SK-N-MC (cell line): Measurements from ENCODE around the gene CHST15.

Experiments used
- DNase-seq: peaks from one replicate; pipeline ENCODE4 v3.0.0-alpha.2; 2011; ENCODE audit warnings: low read depth, low spot score
- H3K27ac ChIP-seq: fragments of 200-600 bp; sonication (generic); 2 replicates; pipeline ENCODE4 v1.5.1; 2016; ENCODE audit warnings: mixed run types
- H3K36me3 ChIP-seq: fragments of 200-600 bp; sonication (generic); 2 replicates; pipeline ENCODE4 v1.6.1; 2017; ENCODE audit warnings: antibody characterized with exemption, low read length, mixed read lengths; ENCODE audit not compliant: insufficient read depth
- H3K4me3 ChIP-seq: fragments of 200-600 bp; sonication (generic); 2 replicates; pipeline ENCODE4 v1.5.1; 2016
- H3K9ac ChIP-seq: fragments of 200-600 bp; sonication (generic); 2 replicates; pipeline ENCODE4 v1.8.0; 2017; ENCODE audit warnings: mixed run types, mixed read lengths; ENCODE audit not compliant: insufficient read length
- H3K9me3 ChIP-seq: fragments of 200-600 bp; sonication (generic); 2 replicates; pipeline ENCODE4 v1.6.1; 2017; ENCODE audit warnings: low read depth, mild to moderate bottlenecking, antibody characterized with exemption, low read length, moderate library complexity, mixed read lengths
- EZH2 ChIP-seq: fragments of 200-600 bp; sonication (generic); IDR thresholded peaks from one replicate; pipeline ENCODE4 v1.6.1; 2017; ENCODE audit warnings: antibody characterized with exemption
- FOXP2 ChIP-seq: optimal IDR thresholded peaks from 2 replicates; pipeline ENCODE3; 2011; ENCODE audit warnings: mild to moderate bottlenecking, moderate library complexity; ENCODE audit not compliant: insufficient read depth; ENCODE audit errors: extremely low read length, control extremely low read depth
- POLR2AphosphoS5 ChIP-seq: IDR thresholded peaks from 2 replicates; pipeline ENCODE4 v1.6.1; 2012; ENCODE audit warnings: mild to moderate bottlenecking, low read depth, low read length, borderline replicate concordance

CHST15 gene

GRCh38 chr10:124130198-124130900 is 37.0 kb upstream of the CHST15 start:
- Histone ChIP-seq H3K9ac (no peak overlapping the region), H3K36me3 (no peaks in the 10 kb centered on the region), H3K4me3 (no peak overlapping the region), H3K9me3 (no peaks in the 10 kb centered on the region), H3K27ac (no peak overlapping the region)
- DNase-seq: no peak
- TF ChIP-seq EZH2: no peak

- TF ChIP-seq FOXP2 (no peak), EZH2 (no peak), POLR2AphosphoS5 (no peak)
- H3K4me3 ChIP-seq: no peak overlapping the region
Observed at GRCh38 chr10:124129471-124129870, 36.1 kb upstream of the CHST15 start.

GRCh38 chr10:124128811-124129145 is 35.4 kb upstream of the CHST15 start:
- no peak overlapping the region for H3K4me3 ChIP-seq
- H3K9me3 ChIP-seq: no peaks in the 10 kb centered on the region
- no peak for DNase-seq
- TF ChIP-seq EZH2 (no peak), FOXP2 (no peak), POLR2AphosphoS5 (no peak)
- no peaks in the 10 kb centered on the region for H3K36me3 ChIP-seq
- no peak overlapping the region for H3K9ac ChIP-seq
- H3K27ac ChIP-seq: no peak overlapping the region

More at GRCh38 chr10:124129471-124129870, 36.1 kb upstream of the CHST15 start:
- Histone ChIP-seq H3K27ac (no peak overlapping the region), H3K9ac (no peak overlapping the region), H3K9me3 (no peaks in the 10 kb centered on the region), H3K36me3 (no peaks in the 10 kb centered on the region)
- DNase-seq: no peak

GRCh38 chr10:124127965-124128810 is 34.8 kb upstream of the CHST15 start:
- Histone ChIP-seq H3K9me3 (no peaks in the 10 kb centered on the region), H3K4me3 (no peak overlapping the region), H3K9ac (no peak overlapping the region), H3K27ac (no peak overlapping the region), H3K36me3 (no peaks in the 10 kb centered on the region)
- TF ChIP-seq POLR2AphosphoS5 (no peak), FOXP2 (no peak), EZH2 (no peak)
- DNase-seq: no peak

GRCh38 chr10:124127563-124127962 is 34.2 kb upstream of the CHST15 start:
- no peak for DNase-seq
- H3K9me3 ChIP-seq: no peaks in the 10 kb centered on the region
- no peak for TF ChIP-seq POLR2AphosphoS5
- TF ChIP-seq EZH2: no peak
- no peak for TF ChIP-seq FOXP2
- H3K9ac ChIP-seq: no peak overlapping the region
- no peak overlapping the region for H3K27ac ChIP-seq
- H3K4me3 ChIP-seq: no peak overlapping the region
- no peaks in the 10 kb centered on the region for H3K36me3 ChIP-seq

- TF ChIP-seq FOXP2 (no peak), POLR2AphosphoS5 (no peak), EZH2 (no peak)
- H3K4me3 ChIP-seq: no peak overlapping the region
- no peaks in the 10 kb centered on the region for H3K9me3 ChIP-seq
- no peaks in the 10 kb centered on the region for H3K36me3 ChIP-seq
- no peak for DNase-seq
- no peak overlapping the region for H3K27ac ChIP-seq
- no peak overlapping the region for H3K9ac ChIP-seq
Observed at GRCh38 chr10:124126983-124127385, 33.6 kb upstream of the CHST15 start.

GRCh38 chr10:124126145-124126982 is 33.0 kb upstream of the CHST15 start:
- no peak for DNase-seq
- Histone ChIP-seq H3K27ac (no peak overlapping the region), H3K36me3 (no peaks in the 10 kb centered on the region), H3K9me3 (no peaks in the 10 kb centered on the region), H3K9ac (no peak overlapping the region), H3K4me3 (no peak overlapping the region)
- TF ChIP-seq FOXP2 (no peak), EZH2 (no peak), POLR2AphosphoS5 (no peak)
